ENCODE data around the gene MACROD1.

The MACROD1 gene

DNA sequence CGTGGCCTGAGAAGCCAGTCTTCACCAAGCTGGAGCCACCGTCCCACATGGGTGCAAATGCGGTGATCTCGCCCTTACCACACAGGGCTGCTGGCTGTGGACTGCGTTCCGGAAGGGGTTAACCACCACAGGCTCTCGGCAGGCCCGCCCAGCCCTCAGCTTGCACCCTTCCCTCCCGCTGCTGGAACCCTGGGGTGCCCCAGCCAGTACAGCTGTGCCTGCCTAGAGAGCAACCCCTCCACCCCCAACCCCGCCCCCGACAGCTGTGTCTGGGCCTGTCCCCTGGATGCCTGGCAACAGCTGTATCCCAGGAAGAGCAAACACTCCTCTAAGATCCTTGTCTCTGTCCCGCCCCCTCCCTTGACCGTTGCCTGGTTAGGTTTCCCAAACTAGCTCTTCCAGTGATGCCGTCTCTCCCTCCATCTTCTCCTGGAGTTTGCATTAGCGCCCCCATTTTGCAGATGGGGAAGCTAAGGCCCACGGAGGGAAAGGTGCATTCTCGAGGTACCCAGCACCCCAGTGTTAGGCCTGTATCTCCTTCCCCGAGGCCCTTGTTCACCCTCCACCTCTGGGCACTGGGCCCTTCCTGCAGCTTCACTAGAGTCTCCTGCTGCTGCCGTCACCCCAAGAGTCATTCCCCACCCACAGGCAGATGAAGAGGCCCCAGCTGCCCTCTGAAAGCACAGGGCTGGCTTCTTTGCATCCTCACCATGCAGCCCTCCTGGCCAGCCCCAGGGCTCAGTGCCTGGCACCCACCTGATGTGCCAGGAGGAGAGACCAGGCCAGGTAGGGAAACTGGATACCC, 204.1 kb downstream of the MACROD1 start:
- DNase-seq (ENCODE audit: low read depth), result no peak

DNA sequence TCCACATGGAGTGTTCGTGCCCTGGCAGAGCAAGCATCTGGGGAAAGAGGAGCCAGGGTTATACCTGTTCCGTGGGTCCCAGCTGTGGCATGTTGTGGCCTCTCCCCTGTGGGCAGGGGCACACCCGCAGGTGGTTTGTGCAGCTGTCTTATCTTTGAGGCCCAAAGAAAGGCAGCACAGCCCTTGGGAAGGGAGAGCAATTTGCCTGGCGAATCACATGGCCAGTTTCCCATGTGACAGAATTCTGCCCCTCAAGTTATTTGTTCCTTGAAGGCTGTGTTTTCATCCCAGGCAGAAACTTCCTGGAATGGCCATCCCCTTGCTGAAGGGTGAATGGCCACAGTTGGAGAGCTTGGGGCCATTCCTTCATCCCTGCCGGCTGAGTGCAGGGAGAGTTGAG, 207.9 kb downstream of the MACROD1 start:
- no peak for DNase-seq (ENCODE audit: low read depth)

DNA sequence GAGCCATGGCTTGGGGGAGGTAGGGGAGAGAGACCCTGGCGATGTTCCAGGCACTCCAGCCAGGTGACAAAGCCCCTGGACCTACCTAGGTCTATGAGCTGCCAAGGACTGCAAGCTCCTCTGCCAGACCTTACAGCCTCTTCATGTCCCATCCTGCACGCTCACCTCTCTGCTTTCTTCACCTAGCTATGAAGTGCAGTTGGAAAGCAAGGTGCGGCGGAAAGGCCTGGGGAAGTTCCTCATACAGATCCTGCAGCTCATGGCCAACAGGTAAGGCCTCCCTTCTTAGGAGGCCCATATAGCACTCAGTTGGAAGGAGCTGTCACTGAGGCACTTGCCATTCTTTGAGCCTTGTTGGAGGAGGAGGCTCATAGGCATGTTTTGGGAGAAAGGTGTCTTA, 213.3 kb downstream of the MACROD1 start:
- DNase-seq (ENCODE audit: low read depth), result no peak

DNA sequence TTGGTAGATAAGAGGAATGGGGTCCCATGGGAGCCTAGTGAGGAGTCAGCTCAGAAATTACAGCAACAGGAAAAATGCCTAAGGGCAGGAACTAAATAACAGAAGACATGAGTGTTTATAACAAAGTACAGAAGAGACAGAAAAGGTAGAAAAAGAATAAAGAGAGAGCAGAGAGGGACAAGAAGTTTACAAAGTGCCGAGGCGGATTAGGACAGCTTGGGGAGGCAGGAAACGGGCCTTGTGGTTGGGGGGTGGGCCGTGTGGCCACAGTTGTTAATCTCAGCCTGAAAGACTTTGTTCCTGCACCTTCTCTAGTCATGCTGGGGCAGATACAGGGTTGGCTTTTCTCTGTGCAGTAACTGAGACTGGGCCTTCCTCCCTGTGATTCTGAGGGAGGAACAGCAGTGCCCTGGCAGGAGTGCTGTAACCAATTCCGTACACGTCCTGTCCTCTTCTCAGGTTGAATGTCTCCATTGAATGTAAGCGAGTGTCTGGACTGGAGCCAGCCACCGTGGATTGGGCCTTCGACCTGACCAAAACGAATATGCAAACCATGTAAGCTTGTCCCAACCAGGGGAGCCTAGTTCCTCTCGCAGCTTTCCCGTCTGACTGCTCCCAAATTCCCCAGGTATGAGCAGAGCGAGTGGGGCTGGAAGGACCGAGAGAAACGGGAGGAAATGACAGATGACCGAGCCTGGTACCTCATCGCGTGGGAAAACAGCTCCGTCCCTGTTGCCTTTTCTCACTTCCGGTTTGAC, 214.0 kb downstream of the MACROD1 start:
- DNase-seq (ENCODE audit: low read depth), result no peak
